GM21576 (cell line): Measurements from ENCODE around the gene AMD1.

ENCODE experiments used
- ATAC-seq: cut with Tn5 transposase; IDR thresholded peaks from one replicate; pipeline ENCODE4 v1.9.1; 2021; ENCODE audit warnings: mild to moderate bottlenecking, moderate library complexity; ENCODE audit not compliant: unreplicated experiment

AMD1 gene

GRCh38 chr6:110934381-110934898 lies 59.9 kb downstream of the AMD1 start:
- no peak for ATAC-seq

GRCh38 chr6:110935171-110935570 lies 60.6 kb downstream of the AMD1 start:
- no peak for ATAC-seq

- no peak for ATAC-seq
Measured at GRCh38 chr6:110938171-110938570, 63.6 kb downstream of the AMD1 start.

- no peak for ATAC-seq
Measured at GRCh38 chr6:110939429-110940200, 65.0 kb downstream of the AMD1 start.

GRCh38 chr6:110944681-110945151 lies 70.1 kb downstream of the AMD1 start:
- peak; percentile 99 for ATAC-seq
